GM21515 (cell line): ENCODE measurements around the gene SIGMAR1.

Experiments
- ATAC-seq: cut with Tn5 transposase; IDR thresholded peaks from one replicate; pipeline ENCODE4 v1.9.1; 2021; ENCODE audit not compliant: unreplicated experiment

SIGMAR1 gene

GRCh38 chr9:34633166-34633565, 4.4 kb downstream of the SIGMAR1 start:
- no peak for ATAC-seq

GRCh38 chr9:34630402-34631154, 7.0 kb downstream of the SIGMAR1 start:
- no peak for ATAC-seq

DNA sequence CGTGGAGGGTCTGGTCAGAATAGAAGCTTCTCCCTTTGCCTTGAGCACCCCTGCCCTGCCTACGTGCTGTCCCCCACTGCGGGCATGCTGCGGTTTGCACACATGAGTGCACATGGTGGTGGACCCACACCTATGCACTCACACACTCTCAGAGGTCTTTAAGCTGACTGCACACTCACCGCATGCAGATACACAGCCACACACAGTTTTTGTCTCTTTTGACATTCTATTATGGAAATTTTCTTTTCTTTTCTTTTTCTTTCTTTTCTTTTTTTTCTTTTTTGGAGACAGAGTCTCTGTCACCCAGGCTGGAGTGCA, 8.1 kb downstream of the SIGMAR1 start:
- no peak for ATAC-seq

DNA sequence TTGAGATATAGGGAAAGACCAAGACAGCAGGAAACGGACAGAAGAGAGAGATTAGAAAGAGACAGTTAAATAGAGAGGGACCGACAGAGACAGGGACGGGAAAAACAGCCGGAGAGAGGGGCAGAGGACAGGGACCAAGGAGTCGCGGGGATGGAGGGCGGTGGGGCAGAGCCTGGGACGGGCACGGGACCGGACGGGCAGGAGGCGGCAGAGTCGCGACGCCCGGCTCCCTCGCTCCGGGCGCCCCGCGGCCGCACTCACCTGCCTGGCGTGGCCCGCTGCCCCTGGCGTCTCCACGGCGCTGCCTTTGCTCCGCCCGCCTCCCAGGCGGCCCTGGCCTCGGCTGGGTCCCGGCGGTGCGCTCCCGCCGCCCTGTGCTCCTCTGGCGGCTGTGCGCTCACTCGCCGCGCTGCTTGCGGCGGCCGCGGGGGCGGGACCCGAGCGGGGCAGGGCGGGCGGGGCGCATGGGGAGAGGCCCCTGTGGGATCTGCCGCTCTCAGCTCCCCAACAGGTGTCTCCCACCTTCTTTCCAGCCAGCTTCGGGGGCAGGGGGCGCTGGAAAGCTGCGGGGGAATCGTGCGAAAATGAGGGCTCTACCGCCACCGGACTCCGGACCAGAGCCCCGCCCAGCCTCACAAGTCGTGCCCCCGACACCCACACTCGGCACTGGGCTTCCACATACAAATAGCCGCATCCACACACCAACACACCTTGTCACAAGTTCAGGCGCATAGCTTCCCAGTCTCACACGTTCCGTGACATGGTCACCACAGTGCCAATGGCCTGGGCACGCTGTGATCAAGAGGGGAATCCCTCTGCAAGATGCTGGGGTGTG, 8.7 kb downstream of the SIGMAR1 start, which contains the start of gene ARID3C:
TSS of gene ARID3C (minus strand) at position 411 of the 835 bp plus-strand sequence. CDS start 1,052 bp downstream, outside the sequence.
- ATAC-seq: no peak

GRCh38 chr9:34627716-34628655, 9.6 kb downstream of the SIGMAR1 start:
- ATAC-seq: no peak

- no peak for ATAC-seq
These were observed 12.5 kb downstream of the SIGMAR1 start for GRCh38 chr9:34625186-34625486.

DNA sequence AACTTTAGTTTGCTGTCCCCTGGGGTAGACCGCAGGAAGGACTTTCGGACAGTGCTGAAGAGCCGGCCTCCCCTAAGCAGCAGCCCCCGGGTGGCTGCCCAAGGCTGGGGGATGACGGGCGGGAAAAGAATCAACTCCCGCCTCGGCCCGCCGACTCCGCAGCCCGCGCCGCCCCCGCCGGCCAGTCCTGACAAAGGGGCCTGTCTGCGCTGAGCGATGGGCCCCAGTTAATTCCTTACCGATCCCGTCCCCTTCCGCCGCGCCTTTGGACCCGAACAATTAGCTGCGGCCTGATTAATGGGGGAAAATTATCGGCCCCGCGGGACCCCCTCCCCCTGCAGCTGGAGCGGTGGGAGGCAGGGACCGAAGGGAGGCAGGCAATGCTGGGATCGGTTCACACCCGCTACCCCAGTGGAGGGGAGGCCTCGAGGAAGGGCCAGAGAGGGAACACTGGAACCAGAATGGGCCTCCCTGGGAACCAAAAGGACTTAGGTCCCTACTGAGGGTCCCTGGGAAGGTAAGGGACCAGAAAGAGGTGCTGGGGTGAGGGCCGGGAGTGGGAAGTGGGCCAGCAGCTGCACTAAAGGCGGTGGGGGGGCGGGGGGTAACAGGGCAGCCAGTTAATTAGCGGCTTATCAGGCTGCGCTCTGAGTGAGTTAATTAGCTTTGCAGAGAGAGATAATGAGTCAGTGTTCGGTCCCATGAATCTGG, 13.0 kb downstream of the SIGMAR1 start:
- no peak for ATAC-seq

- no peak for ATAC-seq
These were observed 14.0 kb downstream of the SIGMAR1 start for GRCh38 chr9:34623374-34624235.

- peak; percentile 95 for ATAC-seq
These were observed 17.3 kb downstream of the SIGMAR1 start, which contains the start of gene DCTN3 for GRCh38 chr9:34620061-34620994. Gene DCTN3 (minus strand): TSS chr9:34620495. CDS start chr9:34620464, 31 bp downstream.

DNA sequence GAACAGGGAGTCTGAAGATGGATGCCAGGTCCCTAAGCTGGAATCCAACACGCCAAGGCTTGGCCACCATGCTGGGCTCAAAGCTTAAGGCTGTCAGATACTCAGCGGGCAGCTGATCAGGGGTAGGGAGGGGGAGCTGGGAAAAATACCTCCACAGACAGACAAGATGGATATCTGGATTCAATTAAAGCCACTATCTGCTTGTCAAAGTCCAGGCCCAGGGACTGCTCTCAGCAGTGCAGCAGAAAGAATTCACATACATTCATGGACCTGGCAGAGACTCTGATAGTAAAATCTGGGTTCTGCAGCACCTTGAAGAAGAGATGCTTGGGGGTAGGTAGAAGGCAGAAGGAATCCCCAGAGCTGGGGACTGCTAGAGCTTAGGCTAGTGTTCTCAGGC, 22.5 kb downstream of the SIGMAR1 start:
- ATAC-seq: no peak

GRCh38 chr9:34612788-34613390, 24.7 kb downstream of the SIGMAR1 start:
- ATAC-seq: no peak

DNA sequence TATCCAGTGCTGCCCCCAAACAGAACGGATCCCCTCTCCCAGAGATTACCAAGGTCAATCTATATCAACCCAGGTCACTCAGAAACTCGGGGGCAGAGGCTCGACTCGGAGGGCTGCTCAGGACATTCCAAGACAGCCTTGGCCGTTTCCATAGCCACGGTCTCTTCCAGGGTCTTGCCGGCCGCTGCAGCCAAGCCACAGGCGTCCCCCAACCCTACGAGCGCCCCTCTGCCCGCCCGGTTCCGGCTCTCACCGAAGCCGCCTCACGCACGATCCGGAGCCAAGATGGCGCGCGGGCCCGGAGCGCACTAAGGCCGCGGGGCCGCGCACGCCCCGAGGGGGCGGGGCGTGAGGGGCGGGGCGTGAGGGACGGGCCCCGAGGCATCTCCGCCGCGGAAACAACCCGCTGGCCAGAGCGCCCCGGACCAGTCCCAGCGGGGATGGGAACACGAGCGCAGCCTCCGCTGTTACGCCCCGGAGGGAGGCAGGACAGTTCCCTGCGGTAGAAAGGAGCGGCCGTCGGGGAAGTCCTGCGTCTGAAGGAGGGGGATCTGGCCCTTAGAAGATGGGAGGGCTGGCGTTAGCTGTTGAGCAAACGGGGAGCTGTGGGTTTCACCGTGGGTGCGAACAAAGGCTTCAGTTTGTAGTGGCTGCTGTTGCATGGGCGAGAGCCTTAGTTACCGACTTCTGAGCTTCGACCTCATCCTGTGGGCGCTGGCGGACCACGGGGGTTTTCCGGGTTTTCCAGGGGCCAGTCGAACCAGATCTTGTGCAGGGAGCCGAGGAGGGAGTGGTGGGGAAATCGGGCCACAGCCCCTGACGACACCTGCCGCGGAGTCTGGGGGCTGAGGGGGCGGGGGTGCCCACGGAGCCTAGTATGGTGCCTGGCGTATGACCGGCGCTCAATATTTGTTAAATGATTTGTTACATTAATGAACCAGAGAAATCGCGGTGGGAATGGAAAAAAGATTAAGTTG, 25.5 kb downstream of the SIGMAR1 start, which contains the start of gene RPP25L:
TSS of gene RPP25L (minus strand) at position 287 of the 977 bp plus-strand sequence. CDS start 801 bp downstream, outside the sequence.
- ATAC-seq: peak; percentile 85

- no peak for ATAC-seq
These were observed 26.3 kb downstream of the SIGMAR1 start for GRCh38 chr9:34611251-34611810.

DNA sequence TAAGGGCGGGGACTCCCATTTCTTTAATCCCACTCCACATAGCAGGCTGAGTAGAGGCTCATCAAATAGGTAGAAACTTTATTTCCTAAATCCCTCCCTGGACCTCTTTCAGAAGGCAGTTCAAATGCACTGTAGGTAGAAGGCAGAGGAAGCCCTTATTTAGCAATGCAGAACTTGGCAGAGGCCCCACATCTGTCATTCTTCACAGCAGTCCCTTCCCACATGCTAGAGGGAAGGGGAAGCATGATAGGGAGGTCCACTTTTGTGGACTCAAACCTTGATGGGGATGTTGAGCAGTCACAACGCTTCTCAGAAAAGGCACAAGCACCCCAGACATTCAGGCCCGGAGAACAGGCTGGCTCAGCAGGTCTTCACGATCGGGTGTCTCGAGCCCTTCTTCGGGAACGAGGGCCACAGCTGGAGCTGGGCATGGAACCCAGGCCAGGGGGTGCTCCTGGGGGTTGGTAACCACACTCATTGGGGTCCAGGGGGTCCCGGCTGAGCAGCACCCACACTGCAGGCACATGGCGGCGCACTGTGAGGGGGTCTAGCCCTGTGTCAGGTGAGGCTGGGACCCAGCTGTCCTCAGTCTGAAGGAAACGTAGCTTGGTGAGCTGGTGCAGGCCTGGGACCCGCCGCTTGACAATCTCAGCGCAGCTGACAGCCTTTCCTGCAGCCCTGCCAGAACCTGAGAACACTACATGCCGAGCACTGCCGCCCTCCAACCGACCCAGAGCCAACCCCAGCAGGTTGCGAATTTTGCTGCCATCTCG, 27.0 kb downstream of the SIGMAR1 start:
- ATAC-seq: no peak

GRCh38 chr9:34607331-34607730, 30.3 kb downstream of the SIGMAR1 start:
- ATAC-seq: no peak

- ATAC-seq: no peak
These were observed 30.7 kb downstream of the SIGMAR1 start for GRCh38 chr9:34606905-34607304.
